ENCODE measurements around the gene GPC1. TPM values are rescaled to one million over a fixed set of nuclear protein-coding genes. Genes with fewer than 3 reads are reported as not detected.

The GPC1 gene
- total and polyA plus RNA-seq, 11 donors, result 131 to 316 (median 193) TPM

GRCh38 chr2:240451108-240451611 lies 15.7 kb downstream of the GPC1 start:
- intact Hi-C loops (cut with DNase I), result no loop called here
- TF ChIP-seq POLR2A (IDR thresholded peaks at IDR 0.05), result no peak
- TF ChIP-seq, protein P1, sequence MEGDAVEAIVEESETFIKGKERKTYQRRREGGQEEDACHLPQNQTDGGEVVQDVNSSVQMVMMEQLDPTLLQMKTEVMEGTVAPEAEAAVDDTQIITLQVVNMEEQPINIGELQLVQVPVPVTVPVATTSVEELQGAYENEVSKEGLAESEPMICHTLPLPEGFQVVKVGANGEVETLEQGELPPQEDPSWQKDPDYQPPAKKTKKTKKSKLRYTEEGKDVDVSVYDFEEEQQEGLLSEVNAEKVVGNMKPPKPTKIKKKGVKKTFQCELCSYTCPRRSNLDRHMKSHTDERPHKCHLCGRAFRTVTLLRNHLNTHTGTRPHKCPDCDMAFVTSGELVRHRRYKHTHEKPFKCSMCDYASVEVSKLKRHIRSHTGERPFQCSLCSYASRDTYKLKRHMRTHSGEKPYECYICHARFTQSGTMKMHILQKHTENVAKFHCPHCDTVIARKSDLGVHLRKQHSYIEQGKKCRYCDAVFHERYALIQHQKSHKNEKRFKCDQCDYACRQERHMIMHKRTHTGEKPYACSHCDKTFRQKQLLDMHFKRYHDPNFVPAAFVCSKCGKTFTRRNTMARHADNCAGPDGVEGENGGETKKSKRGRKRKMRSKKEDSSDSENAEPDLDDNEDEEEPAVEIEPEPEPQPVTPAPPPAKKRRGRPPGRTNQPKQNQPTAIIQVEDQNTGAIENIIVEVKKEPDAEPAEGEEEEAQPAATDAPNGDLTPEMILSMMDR (IDR thresholded peaks at IDR 0.05), result no peak
- Histone ChIP-seq H3K4me3 (no peak overlapping the region), H3K27ac (peak overlapping the region in 1 of 12 donors; percentile 15), H3K9me3 (no peaks in the 10 kb centered on the region), H3K36me3 (no peaks in the 10 kb centered on the region), H3K27me3 (peaks cover 0 to 42% (median 3%) of the 10 kb centered on the region in 9 donors), H3K4me1 (peaks cover 0 to 86% (median 32%) of the 10 kb centered on the region in 12 donors)
- ATAC-seq, result peak; percentile 27 to 62 (median 30)
- DNase-seq, result peak in 3 of 5 donors; percentile 44 to 56 (median 49)
- 71 to 77% (median 76%) methylated on average over 9 to 13 of the region's 13 CpGs for WGBS, 4 donors

DNA sequence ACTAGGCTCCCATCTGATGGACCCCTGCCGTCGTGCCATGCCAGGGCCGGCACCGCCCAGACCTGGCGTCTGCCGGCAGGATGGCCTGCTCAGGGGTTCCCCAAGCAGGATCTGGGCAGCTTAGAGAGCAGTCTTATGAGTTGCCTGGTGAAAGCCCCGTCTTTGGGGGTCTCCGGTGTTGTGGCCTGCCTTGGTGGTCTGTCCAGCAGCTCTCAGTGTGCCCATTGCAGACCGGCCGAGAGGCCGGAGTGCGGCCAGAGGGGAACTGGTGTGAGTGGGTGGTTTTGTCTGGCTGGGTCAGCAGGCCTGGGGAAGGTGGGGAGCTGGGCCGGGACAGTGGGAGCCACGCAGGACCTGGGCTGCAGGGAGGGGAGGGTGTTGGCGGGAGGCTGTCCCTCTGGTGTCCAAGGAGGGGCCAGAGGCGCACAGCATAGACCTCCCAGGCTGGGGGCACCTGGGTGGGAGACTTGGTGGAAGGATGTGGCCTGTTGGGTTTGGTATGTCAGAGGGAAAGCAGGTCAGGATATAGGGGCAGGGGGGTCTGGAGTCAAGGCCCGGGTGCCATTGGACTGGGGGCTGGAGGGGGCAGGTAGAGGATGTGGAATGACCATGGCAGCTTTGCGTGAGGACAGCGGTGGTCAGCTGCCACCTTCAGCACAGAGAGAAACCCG lies 16.5 kb downstream of the GPC1 start:
- Histone ChIP-seq H3K9me3 (no peaks in the 10 kb centered on the region), H3K36me3 (no peaks in the 10 kb centered on the region), H3K4me1 (peaks cover 0 to 88% (median 34%) of the 10 kb centered on the region in 12 donors), H3K27ac (peak overlapping the region in 2 of 12 donors; percentile 15 to 42), H3K27me3 (peaks cover 0 to 47% (median 6%) of the 10 kb centered on the region in 9 donors), H3K4me3 (peak overlapping the region in 11 of 12 donors; percentile 32 to 76 (median 56))
- intact Hi-C loops (cut with DNase I), result no loop called here
- DNase-seq (peak in 3 of 5 donors; percentile 21 to 42 (median 21)), ATAC-seq (no peak)
- WGBS, 4 donors, result 48 to 66% (median 58%) methylated on average over 18 to 20 of the region's 20 CpGs
- TF ChIP-seq, protein P1 (IDR thresholded peaks at IDR 0.05), result no peak
- no peak for TF ChIP-seq POLR2A (IDR thresholded peaks at IDR 0.05)

DNA sequence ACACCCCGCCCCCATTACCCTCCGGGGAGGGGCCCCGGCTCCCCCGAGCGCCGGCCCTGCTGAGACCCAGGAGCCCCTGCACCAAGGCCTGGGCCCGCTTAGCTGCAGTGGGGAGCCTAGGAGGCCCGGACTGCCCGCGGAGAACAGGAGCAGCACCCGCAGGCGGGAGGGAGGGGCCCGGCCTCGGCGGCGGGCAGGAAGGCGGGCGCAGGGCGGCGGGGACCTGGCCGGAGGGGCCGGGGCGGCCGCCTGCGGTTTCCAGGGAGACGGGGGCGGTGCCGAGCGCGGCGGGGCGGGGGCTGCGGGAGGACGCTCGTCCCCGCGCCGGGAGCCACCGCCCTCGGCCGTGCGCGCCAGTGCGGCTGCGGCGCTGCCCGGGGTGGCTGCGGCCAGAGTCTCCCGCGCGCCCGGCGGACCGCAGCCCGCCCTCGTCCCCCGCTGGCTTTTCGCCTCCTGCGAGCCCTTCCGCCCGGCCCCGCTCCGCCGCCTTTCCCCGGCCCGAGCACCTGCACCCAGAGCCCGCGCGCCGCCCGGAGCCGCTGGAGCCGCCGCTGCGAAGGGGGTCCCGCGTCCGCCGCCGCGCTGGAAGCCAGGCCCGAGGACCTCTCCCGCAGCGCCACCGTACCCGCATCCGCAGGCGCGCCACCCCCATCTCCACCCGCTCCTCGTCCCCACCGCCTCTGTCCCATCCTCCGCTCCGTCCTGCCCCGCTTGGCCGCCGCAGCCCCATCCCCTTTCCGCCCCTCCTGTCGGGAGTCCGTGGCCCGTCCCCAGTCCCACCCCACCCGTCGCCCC lies 17.2 kb downstream of the GPC1 start:
- H3K4me3 ChIP-seq, result peak overlapping the region in 11 of 12 donors; percentile 32 to 76 (median 56)
- no peaks in the 10 kb centered on the region for H3K36me3 ChIP-seq
- peak; percentile 32 to 67 (median 48) for ATAC-seq
- intact Hi-C loops (cut with DNase I), result no loop called here
- peaks cover 0 to 88% (median 32%) of the 10 kb centered on the region in 12 donors for H3K4me1 ChIP-seq
- H3K27ac ChIP-seq, result peak overlapping the region in 2 of 12 donors; percentile 38 to 42
- no peaks in the 10 kb centered on the region for H3K9me3 ChIP-seq
- H3K27me3 ChIP-seq, result peaks cover 0 to 47% (median 6%) of the 10 kb centered on the region in 9 donors
- DNase-seq, result peak; percentile 69 to 85 (median 72)
- TF ChIP-seq, protein P1 (IDR thresholded peaks at IDR 0.05), result no peak
- TF ChIP-seq POLR2A (IDR thresholded peaks at IDR 0.05), result no peak
- 0 to 1% (median 1%) methylated on average over 14 to 103 of the region's 103 CpGs for WGBS, 4 donors

Data from heart left ventricle (tissue), 16 donors.